Skin of body (tissue), 2 donors: ENCODE measurements around the gene SIX2. TPM values are rescaled to one million over a fixed set of nuclear protein-coding genes. Genes with fewer than 3 reads are reported as not detected.

Source experiments
- DNase-seq: peaks from one replicate; lab custom pipeline; 2025; lab: John Stamatoyannopoulos, UW
- total RNA-seq: library from RNA; depleted of rRNA; stranded (reverse); fragments of >200 nt; gene quantifications from one replicate; pipeline ENCODE4 v1.2.3, GENCODE V29; 2014

The SIX2 gene
- total RNA-seq, 1 donor from 2014 or later = 0.39 TPM

DNA sequence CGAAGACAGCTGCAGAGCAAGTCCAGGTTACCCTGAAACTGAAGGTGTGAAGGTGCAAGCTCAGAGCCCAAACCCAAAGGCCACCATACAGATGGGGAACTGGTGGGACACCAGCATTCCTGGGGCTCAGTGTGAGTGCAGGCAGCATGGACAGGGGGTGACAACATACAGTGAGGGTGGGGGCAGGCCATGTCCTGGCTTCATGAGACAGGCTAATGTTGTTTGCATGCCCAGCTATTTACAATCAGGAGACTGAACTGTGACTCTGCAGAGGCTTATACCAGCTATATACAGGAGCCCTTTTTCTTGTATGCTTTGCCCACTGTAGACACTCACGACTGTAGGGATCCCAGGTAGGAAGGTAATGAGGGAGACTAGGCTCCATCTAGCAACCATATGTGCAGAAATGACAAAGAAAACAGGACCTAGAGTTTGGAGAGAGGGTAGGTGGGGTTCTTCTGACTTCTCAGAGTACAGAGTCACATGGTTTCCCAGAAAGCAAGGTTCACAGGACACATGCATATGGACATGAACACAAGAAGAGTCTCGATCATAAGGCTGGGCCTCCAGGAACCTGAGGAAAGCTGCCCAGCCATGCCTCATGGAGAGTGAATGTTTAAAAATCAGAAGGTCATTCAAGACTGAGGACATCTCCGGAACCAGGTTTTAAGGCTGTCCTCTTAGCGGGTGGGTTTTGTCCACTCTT, 41.4 kb downstream of the SIX2 start:
- no peak for DNase-seq

- DNase-seq = no peak
These were observed 42.2 kb downstream of the SIX2 start for GRCh38 chr2:44967056-44967455.

DNA sequence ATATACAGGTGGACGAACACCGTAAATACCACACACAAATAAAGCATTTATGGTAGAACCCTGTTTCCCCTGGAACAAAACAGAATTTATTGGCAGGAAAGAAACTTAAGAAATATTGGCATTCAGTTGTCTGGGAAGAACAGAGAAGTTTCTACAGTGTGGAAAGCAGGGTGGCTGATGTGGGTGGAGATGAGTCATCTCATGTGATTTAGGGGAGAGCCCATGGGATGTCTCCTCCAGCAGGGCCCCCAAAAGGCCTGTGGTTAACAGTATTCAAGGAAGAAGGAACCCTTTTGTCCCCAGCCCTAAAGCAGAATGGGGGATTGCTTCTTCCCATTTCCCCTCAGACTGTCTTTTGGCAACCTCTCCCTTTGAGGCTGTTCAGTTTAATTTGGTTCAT, 43.6 kb downstream of the SIX2 start:
- DNase-seq = no peak

- DNase-seq = no peak
These were observed 44.5 kb downstream of the SIX2 start for GRCh38 chr2:44964752-44965236.

- no peak for DNase-seq
These were observed 47.0 kb downstream of the SIX2 start for GRCh38 chr2:44962176-44962695.

- no peak for DNase-seq
These were observed 48.4 kb downstream of the SIX2 start for GRCh38 chr2:44960871-44961270.

DNA sequence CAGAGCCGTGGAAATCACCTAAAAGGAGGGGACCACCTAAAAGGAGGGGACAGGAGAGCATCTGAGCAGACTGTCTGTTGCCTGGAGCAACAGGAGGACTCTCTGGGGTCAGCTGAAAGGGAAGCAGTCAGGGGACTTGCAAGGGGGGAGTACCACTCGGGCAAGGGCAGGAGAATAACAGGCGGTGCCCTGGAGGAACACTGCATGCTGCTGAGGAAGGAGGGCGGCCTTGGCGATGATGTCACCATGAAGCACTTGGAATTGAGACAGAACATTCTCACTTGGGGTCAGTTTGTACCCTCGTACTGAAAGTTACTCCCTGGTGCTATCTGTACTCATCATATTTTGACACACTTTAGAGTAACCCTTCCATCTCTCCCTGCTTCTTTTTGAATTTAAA, 49.4 kb downstream of the SIX2 start:
- no peak for DNase-seq

DNA sequence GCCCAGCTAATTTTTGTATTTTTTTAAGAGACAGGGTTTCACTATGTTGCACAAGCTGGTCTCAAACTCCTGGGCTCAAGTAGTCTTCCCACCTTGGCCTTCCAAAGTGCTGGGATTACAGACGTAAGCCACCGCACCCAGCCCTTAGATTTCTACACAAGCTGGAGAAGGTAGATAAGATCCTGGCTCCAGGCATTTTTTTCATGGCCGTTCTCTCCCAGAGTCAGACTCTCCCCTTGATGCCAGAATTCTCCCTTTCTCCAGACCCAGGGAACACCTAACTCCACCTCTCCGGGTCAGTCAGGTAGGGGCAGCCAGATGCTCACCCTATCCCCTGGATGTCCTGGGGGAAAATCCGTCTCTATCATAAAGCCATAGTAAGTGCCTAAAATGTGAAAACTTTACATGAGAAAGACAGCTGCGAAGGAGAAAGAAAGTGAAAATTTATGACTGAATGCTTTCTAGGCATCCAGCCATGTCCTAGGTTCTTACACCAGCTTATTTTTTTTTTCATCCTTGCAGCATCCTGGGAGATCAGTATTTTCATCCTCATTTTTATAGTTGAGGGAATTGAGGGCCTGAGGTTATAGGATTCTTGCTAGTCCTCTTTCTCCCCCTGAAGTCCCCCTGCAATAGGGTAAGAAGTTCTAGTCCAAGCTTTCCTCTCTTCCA, 51.5 kb downstream of the SIX2 start:
- no peak for DNase-seq

DNA sequence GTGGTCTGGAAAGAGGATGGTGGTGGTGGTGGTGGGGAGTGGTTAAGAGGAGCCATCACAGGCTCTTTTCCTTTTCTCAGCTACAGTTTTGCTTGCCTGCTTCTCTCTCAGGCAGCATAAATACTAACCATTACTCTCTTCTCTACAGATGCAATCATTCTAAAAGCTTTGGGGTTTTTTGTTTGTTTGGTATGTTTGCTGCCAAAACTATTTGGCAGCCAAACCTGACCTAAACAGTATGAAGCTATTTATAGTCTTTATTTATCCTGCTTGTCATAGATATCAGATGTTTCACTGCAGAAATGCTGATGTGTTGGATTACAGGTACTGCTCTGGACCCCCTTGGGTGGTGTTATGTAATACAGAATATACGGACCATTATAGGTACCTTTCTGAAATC, 52.4 kb downstream of the SIX2 start:
- DNase-seq = no peak

DNA sequence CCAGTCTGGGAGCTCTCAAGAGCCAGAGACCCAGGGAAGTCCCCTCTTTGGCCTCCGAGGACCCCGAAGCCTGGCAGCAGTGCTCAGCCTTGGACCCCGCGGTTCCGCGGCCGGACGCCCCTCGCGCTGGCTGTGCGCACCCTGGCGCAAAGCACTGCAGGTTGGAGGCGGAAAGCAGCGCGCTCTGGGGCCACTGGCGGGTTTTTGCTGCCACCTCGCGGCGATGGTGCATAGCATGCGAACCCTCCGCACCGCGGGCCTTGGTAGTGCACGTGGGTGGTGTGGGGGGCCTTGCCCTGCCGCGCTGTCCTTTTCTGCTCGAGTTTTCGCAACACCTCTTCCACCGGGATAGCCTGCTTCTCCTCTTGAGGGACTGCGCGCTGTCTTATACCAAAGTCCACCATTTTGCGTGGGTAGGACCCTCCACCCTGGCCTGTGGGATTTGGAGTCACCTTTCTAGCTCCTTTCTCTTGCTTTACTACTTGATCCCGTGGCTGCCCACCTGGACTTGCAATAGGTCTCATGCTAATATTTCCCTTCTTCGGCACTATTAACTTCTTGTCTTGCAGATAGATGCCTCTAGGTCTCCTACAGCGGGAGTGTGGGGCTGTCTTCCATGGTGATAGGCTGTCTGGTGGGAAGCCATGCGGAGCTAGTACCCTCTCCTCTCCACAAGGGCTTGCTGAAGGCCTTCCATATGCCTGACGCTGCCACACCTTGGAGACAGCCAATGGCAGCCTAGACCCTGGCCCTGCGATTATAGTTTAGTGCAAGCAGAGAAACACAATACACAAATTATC, 53.5 kb downstream of the SIX2 start:
- peak; percentile 45 for DNase-seq

Other genes starting within 250 kb of the SIX2 start
- not detected for gene SIX3, start 67.8 kb downstream of the SIX2 start, total RNA-seq